Ishikawa (cell line): ENCODE results near the gene CD207.

Source experiments
- FOXM1 ChIP-seq: IDR thresholded peaks from 2 replicates; pipeline ENCODE4 v1.6.1; 2012; ENCODE audit warnings: low read depth, borderline replicate concordance
- NFIC ChIP-seq: IDR thresholded peaks from 2 replicates; pipeline ENCODE4 v1.6.1; 2012
- RAD21 ChIP-seq: IDR thresholded peaks from 2 replicates; pipeline ENCODE4 v1.6.1; 2012; ENCODE audit warnings: low read depth
- ZBTB7A ChIP-seq: IDR thresholded peaks from 2 replicates; pipeline ENCODE4 v1.6.1; 2012; ENCODE audit warnings: low read depth

GRCh38 chr2:70829916-70830315 is 5.7 kb downstream of the CD207 start:
- TF ChIP-seq FOXM1 (no peak), NFIC (no peak), RAD21 (no peak), ZBTB7A (no peak)
